Measurements from ENCODE around the gene ZNF879.

ZNF879 gene

GRCh38 chr5:179008667-179009066, 14.9 kb upstream of the ZNF879 start:
- no peak for DNase-seq (ENCODE audit: low read depth in 2 of 2)

GRCh38 chr5:179033004-179033580, 9.5 kb downstream of the ZNF879 start:
- DNase-seq (ENCODE audit: low read depth in 2 of 2) = no peak

- no peak for DNase-seq (ENCODE audit: low read depth in 2 of 2)
These were observed 21.2 kb downstream of the ZNF879 start for GRCh38 chr5:179044765-179045164.

DNA sequence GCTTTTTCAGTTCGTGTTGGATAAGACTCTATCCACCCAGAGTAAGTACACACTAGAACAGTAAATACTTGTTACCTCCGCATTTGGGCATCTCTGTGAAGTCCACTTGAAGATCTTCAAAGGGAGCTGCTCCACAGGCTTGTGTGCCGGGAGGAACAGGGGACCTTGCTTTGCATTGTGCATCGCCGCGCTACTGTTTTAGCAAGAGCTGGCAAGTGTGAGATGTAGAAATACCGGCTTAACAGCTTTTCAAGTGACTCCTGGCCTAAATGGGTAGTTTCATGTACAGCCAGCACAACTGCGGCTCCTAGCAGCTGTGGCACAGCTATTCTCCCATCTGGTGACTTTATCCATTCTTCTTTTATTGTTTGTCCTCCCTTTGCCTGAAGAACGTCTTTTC, 28.2 kb downstream of the ZNF879 start:
- DNase-seq (ENCODE audit: low read depth in 2 of 2) = no peak

DNA sequence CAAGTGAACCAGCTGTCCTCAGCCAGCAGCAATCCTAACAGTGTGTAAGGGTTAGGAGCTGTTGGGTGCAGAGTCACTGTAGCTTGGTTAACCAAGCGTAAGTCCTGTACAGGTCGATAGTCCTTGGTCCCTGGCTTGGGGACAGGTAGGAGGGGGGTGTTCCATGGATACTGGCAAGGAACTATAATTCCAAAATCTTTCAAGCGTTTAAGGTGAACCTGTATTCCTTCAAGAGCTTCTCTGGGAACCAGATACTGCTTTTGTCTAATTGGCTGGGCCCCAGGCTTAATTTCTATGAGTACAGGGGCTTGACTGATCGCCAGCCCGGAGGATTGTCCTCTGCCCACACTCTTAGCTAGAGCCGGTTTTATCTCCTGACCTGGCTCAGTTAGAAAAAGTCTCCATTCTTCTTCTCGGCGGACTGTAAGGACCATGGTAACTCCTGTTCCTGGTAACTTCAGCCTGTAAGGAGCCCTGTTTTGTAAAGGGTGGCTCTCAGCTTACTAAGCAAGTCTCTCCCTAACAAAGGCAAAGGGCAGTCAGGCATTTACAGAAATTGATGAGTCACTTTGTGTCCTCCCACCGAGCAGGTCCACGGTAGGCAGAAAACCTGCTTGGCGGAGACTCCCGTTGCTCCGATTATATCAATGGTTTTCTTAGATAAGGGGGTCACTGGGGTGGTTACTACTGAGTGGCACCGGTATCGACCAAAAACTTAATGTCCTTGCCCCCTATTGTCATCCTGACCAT, 30.6 kb downstream of the ZNF879 start:
- no peak for DNase-seq (ENCODE audit: low read depth in 2 of 2)

GRCh38 chr5:179054876-179055275, 31.3 kb downstream of the ZNF879 start:
- no peak for DNase-seq (ENCODE audit: low read depth in 2 of 2)

DNA sequence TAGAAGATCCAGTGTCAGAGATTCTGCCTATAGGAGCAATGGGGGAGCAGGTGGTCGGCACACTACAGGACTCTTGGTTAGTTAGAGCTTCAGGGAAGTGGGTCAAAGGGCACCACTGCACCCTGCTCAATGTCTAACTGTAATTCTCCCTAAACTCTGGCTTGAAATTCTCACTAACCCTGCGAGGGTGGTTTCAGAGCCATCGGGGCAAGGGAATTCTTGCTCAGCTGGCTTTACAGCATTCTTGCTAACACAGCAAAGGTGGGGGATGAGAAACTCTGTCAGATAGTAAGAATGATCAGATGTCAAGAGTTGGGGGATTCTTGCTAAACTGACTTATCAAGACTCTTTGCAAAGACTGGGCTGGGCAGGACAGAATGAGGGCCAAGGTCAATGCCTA, 31.8 kb downstream of the ZNF879 start:
- no peak for DNase-seq (ENCODE audit: low read depth in 2 of 2)

- DNase-seq (ENCODE audit: low read depth in 2 of 2) = no peak
These were observed 32.2 kb downstream of the ZNF879 start for GRCh38 chr5:179055841-179056240.

DNA sequence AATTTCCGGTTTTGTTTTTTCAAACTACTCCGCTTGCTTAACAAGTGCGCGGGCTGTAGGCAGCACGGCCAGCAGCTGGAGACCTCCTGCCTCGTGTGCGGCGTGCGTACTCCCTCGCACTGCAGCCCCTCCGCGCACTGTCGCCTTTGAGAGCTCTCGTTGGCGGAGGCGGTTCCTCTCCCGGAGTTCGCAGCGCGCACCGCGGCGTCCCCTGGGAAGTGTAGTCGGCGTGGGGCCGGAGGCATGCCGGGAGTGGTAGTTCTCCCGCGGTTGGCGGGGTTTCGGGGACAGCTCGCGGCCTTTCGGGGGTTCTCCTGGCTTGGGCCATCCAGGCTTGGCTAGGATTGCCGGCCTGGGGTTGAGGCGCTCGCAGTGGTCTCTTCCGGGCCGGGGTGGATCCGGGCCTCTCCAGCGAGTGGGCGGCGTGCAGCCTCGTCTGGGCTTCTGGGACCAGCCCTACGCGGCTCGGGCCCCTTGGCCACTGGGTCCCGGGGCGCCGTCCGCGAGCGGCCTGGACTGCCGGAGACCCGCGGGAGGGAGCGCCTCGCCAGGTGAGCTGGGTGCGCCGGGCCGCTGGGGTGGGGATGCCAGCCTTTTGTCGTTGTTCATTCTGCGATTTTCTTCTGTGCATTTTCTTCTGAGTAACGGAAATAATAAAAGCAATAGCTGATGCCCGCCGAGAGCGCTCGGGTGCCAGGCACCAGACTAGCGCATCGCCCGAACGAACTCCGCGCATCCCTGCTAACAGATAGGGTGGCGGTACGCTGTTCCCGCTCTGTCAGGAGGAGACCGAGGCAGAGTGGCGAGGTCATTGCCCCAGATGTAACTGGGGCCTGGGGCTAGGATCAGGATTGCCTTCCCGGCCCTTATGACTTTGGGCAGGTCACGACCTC, 36.8 kb downstream of the ZNF879 start, which contains the start of gene ZNF354C:
Gene ZNF354C, plus strand, starts transcription at position 258 of the 893 bp plus-strand sequence. CDS start 1,696 bp downstream, outside the sequence.
- peak; percentile 76 to 79 for DNase-seq (ENCODE audit: low read depth in 2 of 2)

GRCh38 chr5:179061025-179061424, 37.4 kb downstream of the ZNF879 start:
- DNase-seq (ENCODE audit: low read depth in 2 of 2) = no peak

DNA sequence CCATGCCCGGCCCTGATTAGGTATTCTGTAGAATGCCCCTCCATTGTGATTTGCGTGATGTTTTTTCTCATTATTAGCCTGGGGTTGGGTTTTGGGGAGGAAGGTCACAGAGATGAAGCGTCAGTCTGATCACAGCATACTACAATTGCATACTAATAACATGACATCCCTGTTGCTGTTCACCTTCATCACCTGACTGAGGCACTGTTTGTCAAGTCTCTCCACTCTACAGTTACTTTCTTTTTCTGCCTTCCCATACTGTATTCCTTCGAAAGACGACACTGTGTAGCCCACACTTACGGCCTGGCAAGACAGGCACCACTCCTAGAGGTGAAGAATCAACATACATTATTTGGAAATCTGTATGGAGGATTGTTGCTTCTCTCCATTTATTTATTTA, 42.1 kb downstream of the ZNF879 start:
- DNase-seq (ENCODE audit: low read depth in 2 of 2) = no peak

- DNase-seq (ENCODE audit: low read depth in 2 of 2) = no peak
These were observed 55.8 kb downstream of the ZNF879 start for GRCh38 chr5:179079165-179079987.

DNA sequence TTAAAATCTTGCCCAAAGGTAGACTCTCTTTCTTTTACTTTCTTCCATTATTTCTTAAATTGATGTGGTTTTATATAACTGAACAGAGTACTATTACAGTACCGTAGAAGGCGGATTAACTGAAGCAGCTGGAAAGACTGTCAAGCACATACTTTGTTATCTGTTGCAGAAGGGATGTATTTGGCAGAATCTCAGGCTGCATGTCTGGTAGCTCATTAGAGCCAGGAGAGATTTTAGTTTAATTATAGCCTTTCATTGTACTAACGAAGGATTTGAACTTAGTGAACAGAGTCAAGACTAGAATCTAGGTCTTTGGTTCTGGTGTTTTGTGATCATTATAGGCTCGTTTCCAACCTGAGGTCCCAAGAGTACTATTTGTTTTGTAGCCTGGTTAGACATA, 57.1 kb downstream of the ZNF879 start:
- no peak for DNase-seq (ENCODE audit: low read depth in 2 of 2)
